ACC112 (cell line): ENCODE measurements around the gene TRMT6.

Source experiments
- H2AFZ ChIP-seq: fragments of 200-600 bp; sonication (generic); one replicate; pipeline ENCODE4 v1.6.0; 2017; ENCODE audit warnings: antibody characterized with exemption, low read length; ENCODE audit not compliant: unreplicated experiment
- H3K27ac ChIP-seq: fragments of 200-600 bp; sonication (generic); 2 replicates; pipeline ENCODE4 v1.5.1; 2014; ENCODE audit warnings: low read depth, mild to moderate bottlenecking, antibody characterized with exemption, low read length, moderate library complexity
- H3K27me3 ChIP-seq: fragments of 200-600 bp; sonication (generic); 2 replicates; pipeline ENCODE4 v1.6.1; 2014; ENCODE audit warnings: mild to moderate bottlenecking, antibody characterized with exemption, low read length, moderate library complexity, mixed read lengths; ENCODE audit not compliant: insufficient read depth
- H3K36me3 ChIP-seq: fragments of 200-600 bp; sonication (generic); 2 replicates; pipeline ENCODE4 v1.6.1; 2016; ENCODE audit warnings: mild to moderate bottlenecking, antibody characterized with exemption, low read length, moderate library complexity, mixed read lengths; ENCODE audit not compliant: insufficient read depth
- H3K4me1 ChIP-seq: fragments of 200-600 bp; sonication (generic); one replicate; pipeline ENCODE4 v1.6.1; 2016; ENCODE audit warnings: low read length, mixed read lengths; ENCODE audit not compliant: insufficient read depth, unreplicated experiment, control insufficient read depth
- H3K4me3 ChIP-seq: fragments of 200-600 bp; sonication (generic); 2 replicates; pipeline ENCODE4 v1.5.1; 2014; ENCODE audit warnings: mild to moderate bottlenecking, low read depth, low read length
- H3K79me2 ChIP-seq: fragments of 200-600 bp; sonication (generic); one replicate; pipeline ENCODE4 v1.6.0; 2016; ENCODE audit warnings: low read length; ENCODE audit not compliant: control insufficient read depth, unreplicated experiment, insufficient read depth

Gene TRMT6

GRCh38 chr20:5927749-5928462 lies 22.4 kb downstream of the TRMT6 start:
- peaks cover 24% of the 10 kb centered on the region for H3K27me3 ChIP-seq
- no peaks in the 10 kb centered on the region for H3K36me3 ChIP-seq
- no peak overlapping the region for H2AFZ ChIP-seq
- no peaks in the 10 kb centered on the region for H3K79me2 ChIP-seq
- no peak overlapping the region for H3K4me3 ChIP-seq
- H3K27ac ChIP-seq: no peak overlapping the region
- H3K4me1 ChIP-seq: no peaks in the 10 kb centered on the region

GRCh38 chr20:5925551-5925950 lies 24.8 kb downstream of the TRMT6 start:
- H3K79me2 ChIP-seq: no peaks in the 10 kb centered on the region
- no peak overlapping the region for H2AFZ ChIP-seq
- peaks cover 24% of the 10 kb centered on the region for H3K27me3 ChIP-seq
- H3K27ac ChIP-seq: no peak overlapping the region
- no peaks in the 10 kb centered on the region for H3K36me3 ChIP-seq
- H3K4me1 ChIP-seq: peaks cover 1% of the 10 kb centered on the region
- H3K4me3 ChIP-seq: no peak overlapping the region

GRCh38 chr20:5923493-5923892 lies 26.8 kb downstream of the TRMT6 start:
- H2AFZ ChIP-seq: no peak overlapping the region
- H3K4me1 ChIP-seq: peaks cover 19% of the 10 kb centered on the region
- no peaks in the 10 kb centered on the region for H3K79me2 ChIP-seq
- H3K36me3 ChIP-seq: no peaks in the 10 kb centered on the region
- H3K4me3 ChIP-seq: no peak overlapping the region
- H3K27ac ChIP-seq: no peak overlapping the region
- peaks cover 24% of the 10 kb centered on the region for H3K27me3 ChIP-seq

GRCh38 chr20:5920581-5920980 lies 29.8 kb downstream of the TRMT6 start:
- Histone ChIP-seq H3K27me3 (peaks cover 21% of the 10 kb centered on the region; the same call in 1 of the 2 replicates), H3K27ac (no peak overlapping the region), H3K4me3 (no peak overlapping the region), H2AFZ (no peak overlapping the region), H3K79me2 (no peaks in the 10 kb centered on the region), H3K36me3 (no peaks in the 10 kb centered on the region), H3K4me1 (peaks cover 19% of the 10 kb centered on the region)

GRCh38 chr20:5919626-5920544 lies 30.4 kb downstream of the TRMT6 start:
- Histone ChIP-seq H3K79me2 (no peaks in the 10 kb centered on the region), H3K4me3 (0 out of 2 replicates have a peak overlapping the region, but pooled peaks have one; percentile 60), H2AFZ (peak overlapping the region; percentile 14), H3K27ac (peak overlapping the region; percentile 81), H3K27me3 (peaks cover 19% of the 10 kb centered on the region), H3K36me3 (no peaks in the 10 kb centered on the region), H3K4me1 (peaks cover 19% of the 10 kb centered on the region)

GRCh38 chr20:5918856-5919625 lies 31.3 kb downstream of the TRMT6 start:
- Histone ChIP-seq H2AFZ (no peak overlapping the region), H3K4me3 (peak overlapping the region; percentile 60)

GRCh38 chr20:5914859-5915258 lies 35.5 kb downstream of the TRMT6 start:
- Histone ChIP-seq H3K27me3 (peaks cover 47% of the 10 kb centered on the region), H3K36me3 (no peaks in the 10 kb centered on the region), H3K4me3 (no peak overlapping the region), H2AFZ (no peak overlapping the region), H3K4me1 (peaks cover 16% of the 10 kb centered on the region), H3K27ac (no peak overlapping the region), H3K79me2 (no peaks in the 10 kb centered on the region)

More at GRCh38 chr20:5918856-5919625, 31.3 kb downstream of the TRMT6 start:
- Histone ChIP-seq H3K27me3 (peaks cover 19% of the 10 kb centered on the region), H3K27ac (peak overlapping the region; percentile 81), H3K4me1 (peaks cover 19% of the 10 kb centered on the region), H3K36me3 (no peaks in the 10 kb centered on the region), H3K79me2 (no peaks in the 10 kb centered on the region)

DNA sequence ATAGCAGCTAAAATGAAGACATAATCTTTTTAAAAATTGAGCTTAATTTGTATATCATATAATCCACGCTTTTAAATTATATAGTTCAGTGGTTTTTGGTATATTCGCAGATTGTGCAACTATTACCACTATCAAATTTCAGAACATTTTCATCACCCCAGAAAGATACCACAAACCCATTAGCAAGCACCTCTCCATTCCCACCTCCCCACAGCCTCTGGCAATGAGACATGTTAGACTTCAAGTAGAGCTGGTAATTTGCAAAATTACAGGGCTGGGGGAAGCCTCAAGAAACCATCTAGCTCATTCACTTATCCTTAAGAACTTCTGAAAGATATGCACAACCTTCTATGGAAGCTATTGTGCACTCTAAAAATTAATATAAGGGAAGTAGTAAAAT lies 37.2 kb downstream of the TRMT6 start:
- Histone ChIP-seq H3K27me3 (peaks cover 58% of the 10 kb centered on the region), H3K36me3 (no peaks in the 10 kb centered on the region), H3K79me2 (no peaks in the 10 kb centered on the region), H2AFZ (no peak overlapping the region), H3K4me1 (peaks cover 6% of the 10 kb centered on the region), H3K4me3 (no peak overlapping the region), H3K27ac (no peak overlapping the region)

GRCh38 chr20:5910186-5910585 lies 40.1 kb downstream of the TRMT6 start:
- no peak overlapping the region for H2AFZ ChIP-seq
- peaks cover 6% of the 10 kb centered on the region for H3K4me1 ChIP-seq
- peaks cover 88% of the 10 kb centered on the region for H3K27me3 ChIP-seq
- H3K27ac ChIP-seq: no peak overlapping the region
- no peaks in the 10 kb centered on the region for H3K79me2 ChIP-seq
- no peak overlapping the region for H3K4me3 ChIP-seq
- H3K36me3 ChIP-seq: no peaks in the 10 kb centered on the region

- no peak overlapping the region for H3K27ac ChIP-seq
- H3K4me3 ChIP-seq: no peak overlapping the region
- H3K27me3 ChIP-seq: peaks cover 89% of the 10 kb centered on the region
- peaks cover 6% of the 10 kb centered on the region for H3K4me1 ChIP-seq
- no peaks in the 10 kb centered on the region for H3K79me2 ChIP-seq
- no peak overlapping the region for H2AFZ ChIP-seq
- H3K36me3 ChIP-seq: no peaks in the 10 kb centered on the region
Measured at GRCh38 chr20:5908981-5909380, 41.4 kb downstream of the TRMT6 start.
